ENCODE results near the gene B4GALT6.
"Not testable (repeated sequence)": the region's sequence is repeated elsewhere in the genome, so short reads cannot be mapped to it uniquely, and the experiment has no call there.

B4GALT6 gene

GRCh38 chr18:31684279-31685096, at the start of gene B4GALT6:
Gene B4GALT6, minus strand, starts transcription at chr18:31684581. Its CDS starts 155 bp downstream, at chr18:31684426.
- DNase-seq: peak in 33 of 58 donors; percentile 5 to 69 (median 26)

- DNase-seq: no peak
Observed at GRCh38 chr18:31731628-31732027, 47.2 kb upstream of the B4GALT6 start.

GRCh38 chr18:31729196-31729595, 44.8 kb upstream of the B4GALT6 start:
- not testable (repeated sequence) for DNase-seq

- DNase-seq: peak in 16 of 58 donors; percentile 2 to 57 (median 13)
Observed at GRCh38 chr18:31723990-31724711, 39.8 kb upstream of the B4GALT6 start.

GRCh38 chr18:31723639-31723989, 39.2 kb upstream of the B4GALT6 start:
- no peak for DNase-seq

GRCh38 chr18:31722369-31722957, 38.1 kb upstream of the B4GALT6 start:
- DNase-seq: peak in 55 of 58 donors; percentile 5 to 85 (median 55)

GRCh38 chr18:31721601-31722000, 37.2 kb upstream of the B4GALT6 start:
- DNase-seq: no peak

GRCh38 chr18:31720867-31721266, 36.5 kb upstream of the B4GALT6 start:
- DNase-seq: no peak

GRCh38 chr18:31719363-31720006, 35.1 kb upstream of the B4GALT6 start:
- no peak for DNase-seq

GRCh38 chr18:31718386-31718785, 34.0 kb upstream of the B4GALT6 start:
- DNase-seq: no peak

- no peak for DNase-seq
Observed at GRCh38 chr18:31716362-31716761, 32.0 kb upstream of the B4GALT6 start.

- no peak for DNase-seq
Observed at GRCh38 chr18:31711365-31712172, 27.2 kb upstream of the B4GALT6 start.

GRCh38 chr18:31710826-31711225, 26.4 kb upstream of the B4GALT6 start:
- no peak for DNase-seq

GRCh38 chr18:31707815-31708214, 23.4 kb upstream of the B4GALT6 start:
- DNase-seq: no peak

- DNase-seq: no peak
Observed at GRCh38 chr18:31702449-31702848, 18.1 kb upstream of the B4GALT6 start.

GRCh38 chr18:31701744-31702143, 17.4 kb upstream of the B4GALT6 start:
- no peak for DNase-seq

GRCh38 chr18:31700990-31701389, 16.6 kb upstream of the B4GALT6 start:
- no peak for DNase-seq

GRCh38 chr18:31697351-31698298, 13.2 kb upstream of the B4GALT6 start:
- DNase-seq: no peak

GRCh38 chr18:31695989-31696388, 11.6 kb upstream of the B4GALT6 start:
- DNase-seq: no peak

- no peak for DNase-seq
Observed at GRCh38 chr18:31694297-31694696, 9.9 kb upstream of the B4GALT6 start.

Data from anterior cingulate cortex (tissue), 58 donors.